ENCODE measurements around the gene GSK3A.
A peak's percentile ranks its signal among the peaks of the same experiment; 100 is the strongest.

GSK3A gene

GRCh38 chr19:42276821-42277220, 34.4 kb upstream of the GSK3A start:
- H3K9ac ChIP-seq (ENCODE audit: low read length), result peak overlapping the region; percentile 42
- H4K91ac ChIP-seq (ENCODE audit: low read length), result peak overlapping the region; percentile 4
- H3K23ac ChIP-seq (ENCODE audit: low read length in 2 of 2), result no peak overlapping the region
- H3K27me3 ChIP-seq (ENCODE audit: control insufficient read depth in 1 of 2, insufficient read depth in 1 of 2, low read length in 2 of 2), result no peaks in the 10 kb centered on the region
- no peak for DNase-seq
- H4K8ac ChIP-seq (ENCODE audit: low read length), result no peak overlapping the region
- H2BK120ac ChIP-seq (ENCODE audit: low read depth, low read length), result no peak overlapping the region
- peaks cover 2% of the 10 kb centered on the region for H3K79me1 ChIP-seq (replicated peaks; ENCODE audit: low read length, poor library complexity, severe bottlenecking)
- no peak overlapping the region for H2AFZ ChIP-seq (ENCODE audit: low read depth, low read length)
- no peak overlapping the region for H2BK15ac ChIP-seq (ENCODE audit: low read depth, poor library complexity, severe bottlenecking)
- H3K36me3 ChIP-seq (ENCODE audit: control insufficient read depth in 1 of 2, insufficient read depth in 2 of 2, low read depth in 1 of 2, low read length in 2 of 2), result peaks cover 55 to 56% of the 10 kb centered on the region in 2 experiments
- H2BK12ac ChIP-seq (ENCODE audit: low read length in 2 of 2), result no peak overlapping the region
- no peak overlapping the region for H3K4me3 ChIP-seq (ENCODE audit: insufficient read depth in 1 of 2, low read depth in 1 of 2, low read length in 2 of 2)
- no peak overlapping the region for H2BK5ac ChIP-seq (ENCODE audit: low read depth, low read length, poor library complexity, severe bottlenecking)
- no peak overlapping the region for H3K4ac ChIP-seq (ENCODE audit: low read depth in 1 of 2, low read length in 2 of 2)
- 92% methylated on average over 4 of the region's 4 CpGs for WGBS
- no peak overlapping the region for H3K4me2 ChIP-seq (ENCODE audit: low read length, poor library complexity, severe bottlenecking)
- H3K9me3 ChIP-seq (ENCODE audit: control insufficient read depth, low read length), result no peaks in the 10 kb centered on the region
- H2AK5ac ChIP-seq (ENCODE audit: low read length, severe bottlenecking), result no peak overlapping the region
- no peak overlapping the region for H3K18ac ChIP-seq (ENCODE audit: low read depth in 1 of 2, low read length in 2 of 2)
- peaks cover 71% of the 10 kb centered on the region for H3K4me1 ChIP-seq (ENCODE audit: control insufficient read depth, insufficient read depth, low read depth, low read length)
- H3K14ac ChIP-seq (ENCODE audit: low read length in 2 of 2), result no peak overlapping the region
- peak overlapping the region; percentile 34 for H3K27ac ChIP-seq (ENCODE audit: low read length, poor library complexity, severe bottlenecking)

- Histone ChIP-seq H3K4me3 (ENCODE audit: insufficient read depth in 1 of 2, low read depth in 1 of 2, low read length in 2 of 2) (no peak overlapping the region), H3K27ac (ENCODE audit: low read length, poor library complexity, severe bottlenecking) (no peak overlapping the region), H3K4ac (ENCODE audit: low read depth in 1 of 2, low read length in 2 of 2) (no peak overlapping the region), H3K79me1 (replicated peaks; ENCODE audit: low read length, poor library complexity, severe bottlenecking) (peaks cover 2% of the 10 kb centered on the region), H3K4me1 (ENCODE audit: control insufficient read depth, insufficient read depth, low read depth, low read length) (peaks cover 71% of the 10 kb centered on the region), H2AK5ac (ENCODE audit: low read length, severe bottlenecking) (no peak overlapping the region), H3K9me3 (ENCODE audit: control insufficient read depth, low read length) (no peaks in the 10 kb centered on the region), H3K4me2 (ENCODE audit: low read length, poor library complexity, severe bottlenecking) (no peak overlapping the region), H2BK120ac (ENCODE audit: low read depth, low read length) (no peak overlapping the region), H3K23ac (ENCODE audit: low read length in 2 of 2) (no peak overlapping the region), H3K14ac (ENCODE audit: low read length in 2 of 2) (no peak overlapping the region), H2BK12ac (ENCODE audit: low read length in 2 of 2) (no peak overlapping the region), H3K36me3 (ENCODE audit: control insufficient read depth in 1 of 2, insufficient read depth in 2 of 2, low read depth in 1 of 2, low read length in 2 of 2) (peaks cover 55 to 61% of the 10 kb centered on the region in 2 experiments), H4K8ac (ENCODE audit: low read length) (no peak overlapping the region), H2AFZ (ENCODE audit: low read depth, low read length) (no peak overlapping the region), H3K27me3 (ENCODE audit: control insufficient read depth in 1 of 2, insufficient read depth in 1 of 2, low read length in 2 of 2) (no peaks in the 10 kb centered on the region), H3K18ac (ENCODE audit: low read depth in 1 of 2, low read length in 2 of 2) (no peak overlapping the region), H2BK15ac (ENCODE audit: low read depth, poor library complexity, severe bottlenecking) (no peak overlapping the region), H4K91ac (ENCODE audit: low read length) (no peak overlapping the region), H2BK5ac (ENCODE audit: low read depth, low read length, poor library complexity, severe bottlenecking) (no peak overlapping the region), H3K9ac (ENCODE audit: low read length) (peak overlapping the region; percentile 42)
- 100% methylated on average over 3 of the region's 3 CpGs for WGBS
- no peak for DNase-seq
These were observed 33.9 kb upstream of the GSK3A start for GRCh38 chr19:42276284-42276683.

GRCh38 chr19:42275517-42275916, 33.1 kb upstream of the GSK3A start:
- DNase-seq, result no peak
- H4K8ac ChIP-seq (ENCODE audit: low read length), result no peak overlapping the region
- peaks cover 2% of the 10 kb centered on the region for H3K79me1 ChIP-seq (replicated peaks; ENCODE audit: low read length, poor library complexity, severe bottlenecking)
- no peak overlapping the region for H3K14ac ChIP-seq (ENCODE audit: low read length in 2 of 2)
- peak overlapping the region; percentile 30 for H2AK5ac ChIP-seq (ENCODE audit: low read length, severe bottlenecking)
- no peaks in the 10 kb centered on the region for H3K27me3 ChIP-seq (ENCODE audit: control insufficient read depth in 1 of 2, insufficient read depth in 1 of 2, low read length in 2 of 2)
- peaks cover 75% of the 10 kb centered on the region for H3K4me1 ChIP-seq (ENCODE audit: control insufficient read depth, insufficient read depth, low read depth, low read length)
- H3K9ac ChIP-seq (ENCODE audit: low read length), result peak overlapping the region; percentile 53
- H3K18ac ChIP-seq (ENCODE audit: low read depth in 1 of 2, low read length in 2 of 2), result no peak overlapping the region
- no peak overlapping the region for H2BK12ac ChIP-seq (ENCODE audit: low read length in 2 of 2)
- WGBS, result 100% methylated on average over 1 of the region's 3 CpGs
- H2BK120ac ChIP-seq (ENCODE audit: low read depth, low read length), result no peak overlapping the region
- no peak overlapping the region for H2BK5ac ChIP-seq (ENCODE audit: low read depth, low read length, poor library complexity, severe bottlenecking)
- H3K4me3 ChIP-seq (ENCODE audit: insufficient read depth in 1 of 2, low read depth in 1 of 2, low read length in 2 of 2), result peak overlapping the region in 1 of 2 experiments; percentile 27
- no peak overlapping the region for H3K4me2 ChIP-seq (ENCODE audit: low read length, poor library complexity, severe bottlenecking)
- no peak overlapping the region for H2AFZ ChIP-seq (ENCODE audit: low read depth, low read length)
- no peaks in the 10 kb centered on the region for H3K9me3 ChIP-seq (ENCODE audit: control insufficient read depth, low read length)
- no peak overlapping the region for H2BK15ac ChIP-seq (ENCODE audit: low read depth, poor library complexity, severe bottlenecking)
- H4K91ac ChIP-seq (ENCODE audit: low read length), result no peak overlapping the region
- H3K4ac ChIP-seq (ENCODE audit: low read depth in 1 of 2, low read length in 2 of 2), result no peak overlapping the region
- peaks cover 55 to 61% of the 10 kb centered on the region in 2 experiments for H3K36me3 ChIP-seq (ENCODE audit: control insufficient read depth in 1 of 2, insufficient read depth in 2 of 2, low read depth in 1 of 2, low read length in 2 of 2)
- no peak overlapping the region for H3K23ac ChIP-seq (ENCODE audit: low read length in 2 of 2)
- H3K27ac ChIP-seq (ENCODE audit: low read length, poor library complexity, severe bottlenecking), result peak overlapping the region; percentile 11

- 92% methylated on average over 7 of the region's 7 CpGs for WGBS
These were observed 32.7 kb upstream of the GSK3A start for GRCh38 chr19:42275103-42275502.

More at GRCh38 chr19:42275103-42275502, 32.7 kb upstream of the GSK3A start:
- H3K27me3 ChIP-seq (ENCODE audit: control insufficient read depth in 1 of 2, insufficient read depth in 1 of 2, low read length in 2 of 2), result no peaks in the 10 kb centered on the region
- H4K91ac ChIP-seq (ENCODE audit: low read length), result no peak overlapping the region
- no peak overlapping the region for H3K4me2 ChIP-seq (ENCODE audit: low read length, poor library complexity, severe bottlenecking)
- peak overlapping the region; percentile 53 for H3K9ac ChIP-seq (ENCODE audit: low read length)
- peaks cover 55 to 61% of the 10 kb centered on the region in 2 experiments for H3K36me3 ChIP-seq (ENCODE audit: control insufficient read depth in 1 of 2, insufficient read depth in 2 of 2, low read depth in 1 of 2, low read length in 2 of 2)
- peak overlapping the region in 1 of 2 experiments; percentile 28 for H2BK12ac ChIP-seq (ENCODE audit: low read length in 2 of 2)
- H3K4me1 ChIP-seq (ENCODE audit: control insufficient read depth, insufficient read depth, low read depth, low read length), result peaks cover 77% of the 10 kb centered on the region
- H4K8ac ChIP-seq (ENCODE audit: low read length), result no peak overlapping the region
- H3K23ac ChIP-seq (ENCODE audit: low read length in 2 of 2), result no peak overlapping the region
- no peak overlapping the region for H3K18ac ChIP-seq (ENCODE audit: low read depth in 1 of 2, low read length in 2 of 2)
- peaks cover 2% of the 10 kb centered on the region for H3K79me1 ChIP-seq (replicated peaks; ENCODE audit: low read length, poor library complexity, severe bottlenecking)
- H3K27ac ChIP-seq (ENCODE audit: low read length, poor library complexity, severe bottlenecking), result no peak overlapping the region
- no peak overlapping the region for H2BK120ac ChIP-seq (ENCODE audit: low read depth, low read length)
- H2BK15ac ChIP-seq (ENCODE audit: low read depth, poor library complexity, severe bottlenecking), result no peak overlapping the region
- H2AK5ac ChIP-seq (ENCODE audit: low read length, severe bottlenecking), result no peak overlapping the region
- no peak for DNase-seq
- H3K4me3 ChIP-seq (ENCODE audit: insufficient read depth in 1 of 2, low read depth in 1 of 2, low read length in 2 of 2), result no peak overlapping the region
- no peak overlapping the region for H3K4ac ChIP-seq (ENCODE audit: low read depth in 1 of 2, low read length in 2 of 2)
- no peak overlapping the region for H3K14ac ChIP-seq (ENCODE audit: low read length in 2 of 2)
- no peak overlapping the region for H2AFZ ChIP-seq (ENCODE audit: low read depth, low read length)
- H3K9me3 ChIP-seq (ENCODE audit: control insufficient read depth, low read length), result no peaks in the 10 kb centered on the region
- no peak overlapping the region for H2BK5ac ChIP-seq (ENCODE audit: low read depth, low read length, poor library complexity, severe bottlenecking)
